ENCODE results near the gene PLPP3. TPM values are rescaled to one million over a fixed set of nuclear protein-coding genes. Genes with fewer than 3 reads are reported as not detected.
"Not testable (repeated sequence)": the region's sequence is repeated elsewhere in the genome, so short reads cannot be mapped to it uniquely, and the experiment has no call there.

The PLPP3 gene
- 0.81 TPM for total RNA-seq

DNA sequence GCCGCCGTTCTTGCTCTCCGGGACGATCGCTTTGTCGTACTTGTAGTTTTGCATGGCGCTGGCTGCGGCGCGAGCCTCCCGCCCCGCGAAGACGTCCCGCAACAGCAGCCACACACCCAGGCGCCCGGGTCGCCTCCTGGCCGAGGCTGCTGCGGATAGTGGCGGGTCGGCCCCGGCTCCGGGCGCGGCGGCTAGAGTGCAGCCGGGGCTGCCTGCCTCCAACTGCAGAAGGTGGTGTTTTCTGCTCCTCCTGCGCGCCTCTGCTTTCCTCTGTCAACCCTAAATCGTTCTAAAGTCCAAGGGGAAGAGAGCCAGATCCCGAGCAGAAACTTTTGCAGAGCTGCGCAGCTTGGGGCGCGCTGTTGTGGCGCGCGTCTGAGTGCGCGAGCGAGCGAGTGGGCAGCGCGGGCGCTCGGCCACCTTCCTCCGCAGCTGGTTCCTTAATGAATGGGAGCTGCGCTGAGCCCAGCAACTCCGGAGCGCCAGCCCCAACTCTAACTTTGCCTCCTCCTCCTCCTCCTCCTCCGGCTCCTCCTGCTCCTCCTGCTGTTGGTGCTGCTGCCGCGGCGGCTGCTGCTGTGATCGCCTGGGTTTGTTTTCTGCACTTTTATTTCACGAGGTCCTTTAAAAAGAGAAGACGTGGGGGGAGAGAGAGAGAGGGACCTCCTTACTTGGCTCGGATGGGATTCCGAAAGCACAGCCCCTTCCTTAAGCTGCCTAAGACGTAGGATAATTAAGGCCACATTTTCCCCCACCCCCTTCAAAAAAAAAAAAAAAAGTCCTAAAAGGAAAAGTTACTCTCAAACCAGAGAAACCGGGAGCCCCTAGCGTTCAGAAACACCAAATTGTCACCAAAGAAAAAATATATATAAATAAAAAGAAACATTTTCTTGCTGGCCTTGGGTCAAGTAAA, at the start of gene PLPP3:
Gene PLPP3 (minus strand): TSS at position 601 of the 913 bp plus-strand sequence. CDS start 547 bp downstream, at position 54.
- peak in 2 of 3 donors; percentile 64 to 74 for DNase-seq (ENCODE audit: low read depth in 2 of 3, low spot score in 2 of 3)

DNA sequence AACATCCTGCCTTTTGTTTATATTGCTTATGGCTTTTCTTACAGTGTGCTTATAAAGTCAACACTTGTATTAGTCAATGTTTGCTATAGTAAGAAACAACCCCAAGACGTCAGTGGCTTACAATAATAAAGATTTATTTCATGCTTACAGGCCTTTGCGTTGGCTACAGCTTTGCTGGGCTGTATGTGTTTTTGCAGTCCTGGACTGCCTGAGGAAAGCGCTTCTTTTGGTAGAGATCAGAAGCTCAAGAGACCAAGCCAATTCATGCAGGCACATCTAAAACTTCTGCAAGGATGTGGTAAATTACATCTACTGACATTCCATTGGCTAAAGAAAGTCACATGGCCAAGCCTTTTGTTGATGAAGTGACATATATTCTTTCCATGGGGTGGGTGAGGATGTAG, 48.3 kb upstream of the PLPP3 start:
- no peak for DNase-seq (ENCODE audit: low read depth in 2 of 3, low spot score in 2 of 3)

DNA sequence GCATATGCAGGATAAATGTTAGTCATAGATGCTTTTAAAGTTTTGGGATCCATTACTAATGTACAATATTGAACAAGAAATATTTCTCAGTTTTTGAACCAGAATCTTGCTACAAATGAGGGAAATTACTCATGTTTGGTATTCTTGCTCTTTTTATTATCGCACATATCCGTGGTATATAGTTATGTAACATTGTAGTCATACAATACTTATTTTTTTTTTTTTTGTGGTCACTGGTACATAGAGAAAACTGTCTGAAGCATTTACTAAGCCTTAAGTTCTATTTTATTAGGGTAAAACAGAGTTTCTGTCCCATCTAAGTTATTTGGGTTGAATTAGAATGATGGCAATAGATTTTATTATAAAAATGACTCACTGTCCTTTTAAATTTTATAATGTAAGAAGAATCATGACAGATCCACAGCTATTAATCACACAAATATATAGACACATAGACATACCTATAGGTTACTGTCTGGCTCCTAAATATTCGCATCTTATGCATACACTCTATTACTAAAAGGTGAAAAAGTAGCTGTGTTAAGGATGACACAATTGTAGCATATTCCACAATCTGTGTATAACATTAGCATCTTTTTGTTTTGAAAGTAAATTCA, 47.8 kb upstream of the PLPP3 start:
- DNase-seq (ENCODE audit: low read depth in 2 of 3, low spot score in 2 of 3): no peak

DNA sequence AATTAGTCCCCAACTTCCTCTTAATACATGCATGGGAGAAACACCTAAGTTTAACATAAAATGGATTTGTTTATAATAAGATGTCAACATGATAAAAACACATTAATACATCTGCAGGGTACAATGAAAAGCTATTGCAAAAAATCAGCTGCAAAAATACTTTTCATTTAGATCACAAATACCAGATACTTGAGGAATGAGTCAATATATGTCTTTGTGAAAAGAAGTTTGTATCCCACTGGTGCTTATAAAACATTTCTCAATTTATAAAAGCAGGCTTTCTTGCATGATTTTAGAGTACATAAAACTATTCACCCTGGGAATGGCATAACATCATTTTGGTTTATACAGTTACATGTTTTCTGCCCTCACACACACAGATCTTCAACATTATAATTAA, 47.2 kb upstream of the PLPP3 start:
- no peak for DNase-seq (ENCODE audit: low read depth in 2 of 3, low spot score in 2 of 3)

DNA sequence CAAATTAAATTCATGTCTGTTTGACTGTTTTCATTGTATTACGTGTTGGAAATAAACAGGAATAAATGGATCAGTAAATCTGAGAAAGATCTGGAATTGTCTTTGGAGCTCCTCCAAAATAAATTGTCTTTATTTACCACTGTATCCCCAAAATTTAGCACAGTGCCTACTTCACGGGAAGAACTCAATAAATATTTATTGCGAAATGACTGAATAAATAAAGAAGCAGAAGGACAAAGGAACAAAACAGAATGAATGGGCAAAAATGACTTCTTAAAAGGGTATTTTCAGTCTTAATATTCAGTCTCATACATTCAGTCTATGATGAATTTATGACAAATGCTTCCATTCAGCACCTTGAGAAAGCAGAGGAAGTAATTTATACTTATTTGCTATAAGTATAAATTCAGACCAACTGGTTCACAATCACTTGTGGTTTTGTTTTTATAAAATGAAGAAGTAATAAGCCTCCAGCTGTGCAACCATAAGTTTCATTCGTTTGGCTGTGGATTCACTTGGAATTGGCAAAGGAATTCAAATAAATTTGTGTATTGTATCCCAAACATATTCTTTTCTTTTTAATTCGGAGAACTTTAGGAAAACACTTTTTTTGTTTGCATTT, 46.6 kb upstream of the PLPP3 start:
- peak in 1 of 3 donors; percentile 48 for DNase-seq (ENCODE audit: low read depth in 2 of 3, low spot score in 2 of 3)

DNA sequence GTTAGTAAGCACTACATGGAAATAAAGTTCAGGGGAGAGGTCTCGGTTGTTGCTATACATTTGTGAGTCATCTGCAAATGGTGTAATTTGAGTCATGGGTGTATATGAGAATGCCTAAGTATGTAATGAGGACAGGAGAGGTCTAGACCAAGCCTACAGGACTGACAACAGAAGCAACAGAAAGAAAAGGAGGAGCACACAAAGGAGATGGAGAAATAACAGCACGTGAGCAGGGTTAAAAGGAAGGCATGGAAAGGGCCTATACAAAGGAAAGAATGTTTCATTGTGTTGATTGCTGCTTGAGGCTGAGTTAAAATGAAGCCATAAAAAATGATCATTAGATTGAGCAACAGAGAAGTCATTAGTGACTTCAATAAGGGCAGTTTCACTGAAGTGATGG, 37.8 kb upstream of the PLPP3 start:
- DNase-seq (ENCODE audit: low read depth in 2 of 3, low spot score in 2 of 3): no peak

DNA sequence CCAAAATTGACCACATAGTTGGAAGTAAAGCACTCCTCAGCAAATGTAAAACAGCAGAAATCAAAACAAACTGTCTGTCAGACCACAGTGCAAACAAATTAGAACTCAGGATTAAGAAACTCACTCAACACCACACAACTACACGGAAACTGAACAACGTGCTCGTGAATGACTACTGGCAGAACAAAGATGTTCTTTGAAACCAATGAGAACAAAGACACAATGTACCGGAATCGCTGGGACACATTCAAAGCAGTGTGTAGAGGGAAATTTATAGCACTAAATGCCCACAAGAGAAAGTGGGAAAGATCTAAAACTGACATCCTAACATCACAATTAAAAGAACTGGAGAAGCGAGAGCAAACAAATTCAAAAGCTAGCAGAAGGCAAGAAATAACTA, 31.4 kb upstream of the PLPP3 start:
- DNase-seq (ENCODE audit: low read depth in 2 of 3, low spot score in 2 of 3): not testable (repeated sequence)

DNA sequence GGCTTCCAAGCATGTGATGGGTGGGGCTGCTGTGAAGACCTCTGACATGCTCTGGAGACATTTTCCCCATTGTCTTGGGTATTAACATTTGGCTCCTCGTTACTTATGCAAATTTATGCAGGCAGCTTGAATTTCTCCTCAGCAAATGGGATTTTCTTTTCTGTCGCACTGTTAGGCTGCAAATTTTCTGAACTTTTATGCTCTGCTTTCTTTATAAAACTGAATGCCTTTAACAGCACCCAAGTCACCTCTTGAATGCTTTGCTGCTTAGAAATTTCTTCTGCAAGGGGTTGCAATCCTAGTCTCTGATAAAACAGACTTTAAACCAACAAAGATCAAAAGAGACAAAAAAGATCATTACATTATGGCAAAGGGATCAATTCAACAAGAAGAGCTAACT, 30.7 kb upstream of the PLPP3 start:
- DNase-seq (ENCODE audit: low read depth in 2 of 3, low spot score in 2 of 3): not testable (repeated sequence)

DNA sequence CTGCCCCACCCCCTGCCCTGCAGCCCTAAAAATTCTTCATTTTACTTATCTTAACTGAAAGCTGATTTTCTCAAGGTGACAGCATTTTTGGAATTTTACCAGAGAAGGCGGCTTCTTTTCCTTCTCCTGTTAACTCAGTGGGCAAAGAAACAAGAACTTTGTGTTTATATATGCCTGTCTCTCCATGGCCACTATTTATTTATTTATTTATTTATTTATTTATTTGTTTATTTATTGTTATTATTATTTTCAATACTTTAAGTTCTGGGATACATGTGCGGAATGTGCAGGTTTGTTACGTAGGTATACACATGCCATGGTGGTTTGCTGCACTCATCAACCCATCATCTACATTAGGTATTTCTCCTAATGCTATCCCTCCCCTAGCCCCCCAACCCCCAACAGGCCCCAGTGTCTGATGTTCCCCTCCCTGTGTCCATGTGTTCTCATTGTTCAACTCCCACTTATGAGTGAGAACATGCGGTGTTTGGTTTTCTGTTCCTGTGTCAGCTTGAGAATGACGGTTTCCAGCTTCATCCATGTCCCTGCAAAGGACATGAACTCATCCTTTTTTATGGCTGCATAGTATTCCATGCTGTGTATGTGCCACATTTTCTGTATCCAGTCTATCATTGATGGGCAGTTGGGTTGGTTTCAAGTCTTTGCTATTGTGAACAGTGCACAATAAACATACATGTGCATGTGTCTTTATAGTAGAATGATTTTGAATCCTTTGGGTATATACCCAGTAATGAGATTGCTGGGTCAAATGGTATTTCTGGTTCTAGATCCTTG, 16.2 kb upstream of the PLPP3 start:
- DNase-seq (ENCODE audit: low read depth in 2 of 3, low spot score in 2 of 3): not testable (repeated sequence)

DNA sequence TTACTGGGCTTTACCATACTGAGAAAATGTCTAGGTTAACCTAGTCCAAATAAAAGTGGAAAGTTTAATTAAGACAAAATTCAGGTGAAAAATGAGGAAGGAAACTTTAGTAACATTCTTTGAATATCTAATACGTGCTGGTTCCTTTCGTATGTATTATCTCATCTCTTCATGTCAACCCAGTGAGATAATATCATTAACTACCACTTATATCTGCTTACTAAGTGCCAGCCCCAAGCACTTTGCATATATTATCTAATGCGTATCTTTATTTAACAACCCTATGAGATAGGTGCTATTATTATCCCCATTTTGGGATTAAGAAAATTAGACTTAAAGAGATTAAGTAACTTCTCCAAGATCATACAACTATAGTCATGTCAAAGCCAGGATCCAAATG, 12.5 kb upstream of the PLPP3 start:
- no peak for DNase-seq (ENCODE audit: low read depth in 2 of 3, low spot score in 2 of 3)

DNA sequence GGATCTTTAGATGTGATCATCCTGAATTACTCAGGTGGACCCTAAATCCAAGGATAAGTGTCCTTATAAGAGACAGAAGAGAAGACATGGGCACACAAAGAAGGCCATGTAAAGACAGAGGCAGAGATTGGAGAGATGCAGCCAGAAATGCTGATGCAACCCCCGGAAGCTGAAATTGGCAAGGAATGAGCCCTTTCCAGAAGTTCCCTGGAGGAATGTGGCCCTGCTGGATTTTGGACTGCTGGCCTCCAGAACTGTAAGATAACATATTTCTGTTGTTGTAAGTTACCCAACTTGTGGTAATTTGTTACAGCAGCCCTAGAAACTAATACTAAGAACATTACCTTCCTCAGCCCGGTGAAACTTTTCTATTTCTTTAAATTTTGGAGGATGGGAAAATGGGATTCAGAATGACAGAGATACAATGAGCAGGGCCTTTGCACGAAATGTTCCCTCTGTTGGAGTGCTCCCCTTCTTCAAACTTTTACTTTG, 11.2 kb upstream of the PLPP3 start:
- no peak for DNase-seq (ENCODE audit: low read depth in 2 of 3, low spot score in 2 of 3)

DNA sequence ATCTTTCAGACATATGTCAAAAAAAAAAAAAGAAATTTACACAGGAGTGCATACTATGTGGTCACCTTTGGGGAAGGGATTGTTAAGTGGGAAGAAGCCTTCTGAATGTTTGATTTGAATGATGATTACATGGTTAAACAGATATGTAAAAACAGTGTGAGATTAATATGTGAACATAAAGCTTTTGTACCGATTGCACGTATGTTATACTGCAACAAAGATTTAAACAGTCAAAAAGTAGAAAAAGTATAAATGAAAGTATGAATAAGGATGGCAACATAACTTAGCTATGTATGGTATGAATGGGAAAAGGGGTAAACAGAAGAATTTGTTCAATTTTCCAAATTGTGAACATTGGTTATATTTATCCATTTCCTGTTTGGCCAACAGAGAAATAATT, 10.0 kb upstream of the PLPP3 start:
- DNase-seq (ENCODE audit: low read depth in 2 of 3, low spot score in 2 of 3): no peak

DNA sequence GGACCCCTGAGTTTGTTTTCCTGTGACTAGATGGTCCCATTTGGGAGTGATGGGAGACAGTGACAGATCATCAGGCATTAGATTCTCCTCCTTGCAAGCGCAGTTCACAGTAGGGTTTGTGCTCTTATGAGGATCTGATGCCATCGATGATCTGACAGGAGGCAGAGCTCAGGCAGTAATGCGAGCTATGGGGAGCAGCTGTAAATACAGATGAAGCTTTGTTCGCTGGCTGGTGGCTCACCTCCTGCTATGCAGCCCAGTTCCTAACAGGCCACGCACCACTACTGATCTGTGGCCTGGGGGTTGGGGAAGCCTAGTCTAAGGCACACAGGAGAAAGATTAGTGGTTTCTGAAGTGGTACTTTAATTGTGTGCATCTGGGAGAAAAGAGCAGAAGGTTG, 7.1 kb upstream of the PLPP3 start:
- DNase-seq (ENCODE audit: low read depth in 2 of 3, low spot score in 2 of 3): no peak

DNA sequence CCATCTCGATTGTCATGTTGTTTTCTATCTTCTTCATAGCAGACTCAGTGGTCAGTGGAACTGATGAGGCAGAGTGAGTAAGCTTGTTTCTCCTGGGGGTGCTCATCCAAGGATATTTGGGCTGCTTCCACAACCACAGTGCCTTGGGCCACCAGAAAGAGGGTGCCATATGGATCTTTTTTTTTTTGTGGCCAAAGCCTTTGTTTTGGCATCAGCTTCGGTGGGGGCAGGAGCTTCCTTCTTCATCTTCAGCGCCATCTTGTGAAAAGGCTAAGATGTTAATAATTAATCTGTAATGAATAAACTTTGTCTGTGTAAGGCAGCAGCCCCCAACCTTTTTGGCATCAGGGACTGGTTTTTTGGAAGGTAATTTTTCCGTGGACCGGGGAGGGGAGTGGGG, 6.6 kb upstream of the PLPP3 start:
- no peak for DNase-seq (ENCODE audit: low read depth in 2 of 3, low spot score in 2 of 3)

DNA sequence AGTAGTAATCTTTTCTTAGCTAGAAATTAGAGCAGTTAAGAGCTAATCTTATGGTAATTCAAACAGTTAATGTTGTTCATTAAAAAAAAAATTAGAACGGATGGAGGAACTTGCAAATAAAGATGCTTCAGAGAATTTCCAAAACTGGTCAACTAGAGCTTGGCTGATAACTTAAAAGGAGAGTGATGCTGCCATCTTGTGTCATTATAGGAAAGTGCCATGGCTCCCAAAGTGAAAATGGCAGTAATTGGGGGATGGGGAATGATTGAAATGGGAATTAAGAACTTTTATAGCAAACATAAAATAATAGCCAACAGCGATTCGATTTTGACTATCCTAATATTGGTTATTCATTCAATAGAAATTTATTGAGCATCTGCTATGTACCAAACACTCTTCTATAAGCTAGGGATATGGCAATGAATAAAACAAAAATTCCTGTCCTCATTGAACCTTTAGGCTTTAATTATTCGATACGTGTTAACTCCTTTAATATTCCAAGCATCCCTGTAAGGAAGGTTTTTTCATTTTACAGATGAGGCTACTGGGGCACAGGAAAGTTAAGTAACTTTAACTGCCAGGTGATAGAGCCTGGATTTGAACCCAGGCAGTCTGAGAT, 5.7 kb upstream of the PLPP3 start:
- DNase-seq (ENCODE audit: low read depth in 2 of 3, low spot score in 2 of 3): peak in 2 of 3 donors; percentile 40 to 74

DNA sequence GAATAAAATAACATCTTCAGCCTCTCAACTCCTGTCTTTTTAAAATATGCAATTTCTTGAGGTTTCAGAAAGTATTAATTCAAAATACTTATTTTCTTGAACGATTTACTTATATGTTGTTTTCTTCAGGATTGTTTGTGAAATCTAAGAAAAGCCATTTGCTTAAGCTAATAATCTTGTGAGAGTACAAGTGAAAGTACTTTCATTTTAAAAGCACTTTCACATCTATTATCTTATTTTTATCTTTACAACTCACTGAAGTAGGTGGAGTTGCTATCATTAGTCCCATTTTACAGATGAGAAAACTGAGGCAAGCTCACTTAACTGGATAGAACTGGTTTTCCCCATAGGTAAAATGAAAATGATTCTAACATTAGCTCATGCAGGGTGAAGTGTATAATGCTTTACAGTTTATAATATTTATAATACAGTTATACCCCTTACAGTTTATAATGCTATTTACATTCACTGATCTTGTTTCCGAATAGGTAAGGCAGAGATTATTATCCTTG, 4.7 kb upstream of the PLPP3 start:
- DNase-seq (ENCODE audit: low read depth in 2 of 3, low spot score in 2 of 3): no peak

DNA sequence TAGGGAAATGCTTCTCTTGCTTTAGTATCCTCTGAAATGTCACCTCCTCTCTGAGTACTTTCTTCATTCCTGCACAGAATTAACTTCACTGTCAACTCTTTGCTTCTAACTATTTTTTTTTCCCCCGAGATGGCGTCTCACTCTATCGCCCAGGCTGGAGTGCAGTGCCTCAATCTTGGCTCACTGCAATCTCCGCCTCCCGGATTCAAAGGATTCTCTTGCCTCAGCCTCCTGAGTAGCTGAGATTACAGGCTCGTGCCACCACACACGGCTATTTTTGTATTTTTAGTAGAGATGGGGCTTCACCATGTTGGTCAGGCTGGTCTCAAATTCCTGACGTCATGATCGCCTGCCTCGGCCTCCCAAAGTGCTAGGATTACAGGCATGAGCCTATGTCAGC, 1.4 kb upstream of the PLPP3 start:
- no peak for DNase-seq (ENCODE audit: low read depth in 2 of 3, low spot score in 2 of 3)

DNA sequence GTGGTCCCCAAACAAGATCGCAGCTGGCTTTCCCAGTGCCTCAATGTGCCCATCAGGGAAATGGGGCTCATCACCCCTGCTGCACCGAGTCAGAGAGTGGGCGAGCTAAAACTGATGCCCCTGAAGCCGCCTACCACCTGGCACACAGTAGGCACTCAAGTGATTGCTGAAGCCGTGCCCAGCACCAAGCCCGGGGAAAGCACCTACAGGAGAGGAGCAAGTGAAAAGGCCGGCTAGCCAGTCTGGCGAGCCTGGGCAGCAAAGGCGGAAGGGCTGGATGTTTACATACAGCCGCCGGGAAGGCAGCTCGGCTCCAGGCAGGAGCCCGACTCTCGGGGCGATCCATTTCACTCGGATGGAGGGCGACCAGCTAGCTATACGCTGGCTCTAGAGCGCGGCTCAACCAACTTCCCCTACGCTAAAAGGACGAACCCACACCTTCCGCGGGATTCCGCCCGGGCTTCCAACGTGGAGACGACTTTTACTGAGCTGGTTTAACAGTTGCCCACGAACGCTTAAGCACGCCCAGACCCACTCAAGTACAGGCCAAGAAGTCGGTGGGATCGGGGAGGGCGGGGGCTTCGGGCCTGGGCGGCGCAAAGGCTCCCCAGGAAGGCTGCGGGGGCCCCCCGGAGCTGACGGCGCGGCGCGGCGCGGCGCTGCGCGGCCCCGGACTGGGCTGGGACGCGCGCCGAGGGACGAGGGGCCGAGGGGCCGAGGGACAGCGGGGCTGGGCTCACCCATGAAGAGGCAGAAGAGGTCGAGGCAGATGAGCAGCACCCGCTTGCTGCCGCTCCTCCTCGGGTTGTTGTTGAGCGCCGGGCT, 1.0 kb downstream of the PLPP3 start:
- peak in 2 of 3 donors; percentile 45 to 53 for DNase-seq (ENCODE audit: low read depth in 2 of 3, low spot score in 2 of 3)
